ENCODE data around the gene CYP20A1. TPM values are rescaled to one million over a fixed set of nuclear protein-coding genes. Genes with fewer than 3 reads are reported as not detected.
A peak's percentile ranks its signal among the peaks of the same experiment; 100 is the strongest.
"Not testable (repeated sequence)": the region's sequence is repeated elsewhere in the genome, so short reads cannot be mapped to it uniquely, and the experiment has no call there.

CYP20A1 gene
- total RNA-seq, 1 donor = 40.2 TPM

- DNase-seq (ENCODE audit: low read depth) = peak; percentile 30
- TF ChIP-seq, protein P1, sequence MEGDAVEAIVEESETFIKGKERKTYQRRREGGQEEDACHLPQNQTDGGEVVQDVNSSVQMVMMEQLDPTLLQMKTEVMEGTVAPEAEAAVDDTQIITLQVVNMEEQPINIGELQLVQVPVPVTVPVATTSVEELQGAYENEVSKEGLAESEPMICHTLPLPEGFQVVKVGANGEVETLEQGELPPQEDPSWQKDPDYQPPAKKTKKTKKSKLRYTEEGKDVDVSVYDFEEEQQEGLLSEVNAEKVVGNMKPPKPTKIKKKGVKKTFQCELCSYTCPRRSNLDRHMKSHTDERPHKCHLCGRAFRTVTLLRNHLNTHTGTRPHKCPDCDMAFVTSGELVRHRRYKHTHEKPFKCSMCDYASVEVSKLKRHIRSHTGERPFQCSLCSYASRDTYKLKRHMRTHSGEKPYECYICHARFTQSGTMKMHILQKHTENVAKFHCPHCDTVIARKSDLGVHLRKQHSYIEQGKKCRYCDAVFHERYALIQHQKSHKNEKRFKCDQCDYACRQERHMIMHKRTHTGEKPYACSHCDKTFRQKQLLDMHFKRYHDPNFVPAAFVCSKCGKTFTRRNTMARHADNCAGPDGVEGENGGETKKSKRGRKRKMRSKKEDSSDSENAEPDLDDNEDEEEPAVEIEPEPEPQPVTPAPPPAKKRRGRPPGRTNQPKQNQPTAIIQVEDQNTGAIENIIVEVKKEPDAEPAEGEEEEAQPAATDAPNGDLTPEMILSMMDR (IDR thresholded peaks at IDR 0.05; ENCODE audit: insufficient read depth, low read depth, low read length) = no peak
- peak overlapping the region; percentile 80 for H3K4me3 ChIP-seq (ENCODE audit: low read depth, low read length)
Measured at GRCh38 chr2:203328760-203329540, 90.1 kb downstream of the CYP20A1 start.

DNA sequence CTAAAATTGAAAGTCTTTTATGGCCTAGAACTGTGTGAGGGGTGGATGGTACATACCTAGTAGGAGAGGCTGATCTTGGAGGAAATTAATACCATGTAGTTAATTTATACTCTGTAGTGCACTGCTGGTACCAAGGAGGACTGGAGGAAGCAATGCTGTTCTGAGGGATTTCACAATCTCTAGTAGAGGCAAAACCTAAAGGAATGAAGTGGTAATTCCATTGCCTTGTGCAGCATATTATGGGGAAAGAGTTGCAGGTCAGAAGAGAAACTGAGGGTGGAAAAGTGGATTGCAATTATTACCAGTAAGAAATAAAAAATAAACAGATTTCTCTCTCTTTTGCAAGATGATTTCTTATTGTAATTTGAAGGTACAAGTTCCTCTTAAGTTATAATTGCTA lies 91.6 kb downstream of the CYP20A1 start:
- peak; percentile 73 for DNase-seq (ENCODE audit: low read depth)
- TF ChIP-seq, protein P1 (IDR thresholded peaks at IDR 0.05; ENCODE audit: insufficient read depth, low read depth, low read length) = no peak
- H3K4me3 ChIP-seq (ENCODE audit: low read depth, low read length) = peak overlapping the region; percentile 80

DNA sequence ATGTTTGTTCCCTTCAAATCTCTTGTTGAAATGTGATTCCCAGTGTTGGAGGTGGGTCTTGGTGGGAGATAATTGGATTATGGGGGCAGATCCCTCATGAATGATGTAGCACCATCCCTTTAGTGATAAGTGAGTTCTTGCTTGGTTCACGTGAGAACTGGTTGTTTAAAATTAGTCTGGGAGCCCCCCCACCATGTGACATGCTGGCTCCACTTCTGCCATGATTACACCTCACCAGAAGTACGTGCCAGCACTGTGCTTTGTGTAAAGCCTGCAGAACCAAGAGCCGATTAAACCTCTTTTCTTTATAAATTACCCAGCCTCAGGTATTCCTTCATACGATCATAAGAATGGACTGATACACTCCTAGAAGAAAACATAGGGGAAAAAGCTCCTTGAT lies 99.5 kb downstream of the CYP20A1 start:
- no peak for DNase-seq (ENCODE audit: low read depth)
- TF ChIP-seq, protein P1 (IDR thresholded peaks at IDR 0.05; ENCODE audit: insufficient read depth, low read depth, low read length) = no peak
- H3K4me3 ChIP-seq (ENCODE audit: low read depth, low read length) = no peak overlapping the region

DNA sequence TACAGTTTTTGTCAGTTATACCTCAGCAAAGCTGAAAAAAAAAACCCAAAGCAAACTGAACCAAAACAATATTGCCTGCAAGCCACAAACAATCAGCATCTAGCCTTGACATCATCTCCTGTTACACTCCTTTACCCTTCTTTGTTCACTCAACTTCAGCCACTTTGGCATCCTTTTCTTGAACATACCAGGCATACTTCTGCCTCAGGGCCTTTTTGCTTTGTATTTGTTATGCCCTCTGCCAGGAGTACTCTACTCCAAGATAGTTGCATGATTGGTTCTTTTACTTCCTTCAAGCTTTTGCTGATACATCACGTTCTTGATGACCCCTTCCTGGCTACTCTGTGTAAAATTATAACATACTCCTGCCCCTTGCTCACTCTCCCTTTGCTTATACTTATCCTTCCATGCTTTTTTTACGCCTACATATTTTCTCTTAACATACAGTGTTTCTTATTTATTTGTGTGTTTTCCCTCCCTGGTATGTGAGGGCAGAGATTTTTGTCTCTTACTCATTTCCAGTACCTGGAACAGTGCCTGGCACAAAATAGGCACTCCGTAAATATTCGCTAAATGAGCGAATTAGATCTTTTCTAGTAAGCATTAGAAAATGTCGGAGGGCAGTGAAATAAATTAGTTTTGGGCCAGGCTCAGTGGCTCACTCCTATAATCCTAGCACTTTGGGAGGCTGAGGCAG lies 102.1 kb downstream of the CYP20A1 start:
- TF ChIP-seq, protein P1 (IDR thresholded peaks at IDR 0.05; ENCODE audit: insufficient read depth, low read depth, low read length) = no peak
- peak; percentile 31 for DNase-seq (ENCODE audit: low read depth)
- no peak overlapping the region for H3K4me3 ChIP-seq (ENCODE audit: low read depth, low read length)

DNA sequence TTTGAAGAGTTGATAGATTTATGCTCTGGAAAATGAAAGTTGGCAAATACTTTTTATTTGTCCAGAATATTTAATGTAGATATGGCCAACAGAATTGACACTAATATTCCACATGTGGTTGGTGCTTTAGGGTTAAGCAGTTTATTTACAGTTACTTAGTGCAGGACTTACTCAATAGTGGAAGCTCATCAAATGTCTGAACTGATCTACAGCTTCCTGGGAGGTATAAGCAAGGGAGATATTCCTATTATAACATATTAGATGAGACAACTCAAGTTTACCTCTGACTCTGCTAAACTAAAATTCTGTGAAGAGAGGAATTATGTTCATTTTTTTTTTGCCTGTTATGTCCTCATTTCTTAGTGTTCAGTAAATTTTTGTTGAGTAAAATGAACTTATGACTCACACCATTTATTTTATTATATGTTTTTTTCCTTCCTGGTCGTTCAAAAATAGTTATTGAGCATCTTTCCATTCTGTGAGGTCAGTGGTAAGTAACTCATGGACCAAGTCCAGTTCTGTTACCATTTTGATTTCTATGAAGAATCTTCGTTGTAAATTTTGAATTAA lies 103.0 kb downstream of the CYP20A1 start:
- TF ChIP-seq, protein P1 (IDR thresholded peaks at IDR 0.05; ENCODE audit: insufficient read depth, low read depth, low read length) = no peak
- H3K4me3 ChIP-seq (ENCODE audit: low read depth, low read length) = no peak overlapping the region
- DNase-seq (ENCODE audit: low read depth) = peak; percentile 42

GRCh38 chr2:203342374-203342773 lies 103.6 kb downstream of the CYP20A1 start:
- DNase-seq (ENCODE audit: low read depth); H3K4me3 ChIP-seq (ENCODE audit: low read depth, low read length): not testable (repeated sequence)

DNA sequence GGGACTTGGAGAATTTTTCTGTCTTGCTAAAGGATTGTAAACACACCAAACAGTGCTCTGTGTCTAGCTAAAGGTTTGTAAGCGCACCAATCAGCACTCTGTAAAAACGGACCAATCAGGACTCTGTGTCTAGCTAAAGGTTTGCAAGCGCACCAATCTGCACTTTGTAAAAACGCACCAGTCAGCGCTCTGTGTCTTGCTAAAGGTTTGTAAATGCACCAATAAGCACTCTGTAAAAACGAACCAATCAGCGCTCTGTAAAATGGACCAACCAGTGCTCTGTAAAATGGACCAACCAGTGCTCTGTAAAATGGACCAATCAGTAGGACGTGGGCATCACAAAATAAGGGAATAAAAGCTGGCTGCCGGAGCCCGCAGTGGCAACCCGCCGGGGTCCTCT lies 105.8 kb downstream of the CYP20A1 start:
- no peak overlapping the region for H3K4me3 ChIP-seq (ENCODE audit: low read depth, low read length)
- TF ChIP-seq, protein P1 (IDR thresholded peaks at IDR 0.05; ENCODE audit: insufficient read depth, low read depth, low read length) = no peak

More for the DNA sequence above, 105.8 kb downstream of the CYP20A1 start:
- DNase-seq (ENCODE audit: low read depth) = no peak
